Stomach (tissue), 9 donors: ENCODE results near the gene TKFC. TPM values are rescaled to one million over a fixed set of nuclear protein-coding genes. Genes with fewer than 3 reads are reported as not detected.
A peak's percentile ranks its signal among the peaks of the same experiment; 100 is the strongest.
"Not testable (repeated sequence)": the region's sequence is repeated elsewhere in the genome, so short reads cannot be mapped to it uniquely, and the experiment has no call there.

Experiments
- DNase-seq, 2 donors: peaks; one replicate each; pipeline versions ENCODE4 v3.0.0 to v3.0.0-alpha.2; 2013 to 2019
- H3K27ac ChIP-seq, 5 donors: fragments of 200-600 bp in 4 of 5; sonication (generic) in 4 of 5; one replicate each; pipeline ENCODE4 v1.5.1; 2013 to 2019; ENCODE audit warnings: mild to moderate bottlenecking in 1 of 5, moderate library complexity in 1 of 5
- H3K27me3 ChIP-seq, 3 donors: fragments of 200-600 bp; sonication (generic); one replicate each; pipeline ENCODE4 v1.5.1; 2017 to 2019; ENCODE audit warnings: mixed run types in 1 of 3
- H3K36me3 ChIP-seq, 4 donors: fragments of 200-600 bp; sonication (generic); 1 replicate in 3 of 4; 2 replicates in 1 of 4; pipeline ENCODE4 v1.5.1; 2016 to 2019
- H3K4me1 ChIP-seq, 4 donors: fragments of 200-600 bp; sonication (generic); one replicate each; pipeline ENCODE4 v1.5.1; 2016 to 2019
- H3K4me3 ChIP-seq, 4 donors: fragments of 200-600 bp; sonication (generic) in 3 of 4; one replicate each; pipeline ENCODE4 v1.5.1; 2016 to 2019; ENCODE audit warnings: mild to moderate bottlenecking in 1 of 4
- H3K9me3 ChIP-seq, 4 donors: fragments of 200-600 bp; sonication (generic); one replicate each; pipeline ENCODE4 v1.5.1; 2016 to 2019
- EP300 ChIP-seq: sonication (generic); formaldehyde crosslinking; IDR thresholded peaks from one replicate; pipeline ENCODE4 v1.6.1; 2017; ENCODE audit warnings: antibody characterized with exemption
- POLR2A ChIP-seq, 4 donors: fragments of 450-650 bp; IDR thresholded peaks; one replicate each; pipeline ENCODE4 v1.6.1; 2016; ENCODE audit warnings: antibody characterized with exemption in 4 of 4, control low read depth in 2 of 4, mild to moderate bottlenecking in 1 of 4, moderate library complexity in 1 of 4
- POLR2AphosphoS5 ChIP-seq, 3 donors: sonication (generic); formaldehyde crosslinking; IDR thresholded peaks; one replicate each; pipeline ENCODE4 v1.6.1; 2016; ENCODE audit warnings: antibody characterized with exemption in 3 of 3
- WGBS, 5 donors: extraction: QIAGEN DNeasy Blood & Tissue Kit in 3 of 5; methylation state at CpG; one replicate each; pipeline versions ENCODE4 v1.1.5 to v1.1.7; 2013 to 2018; 5-methylcytosine and 5-hydroxymethylcytosine counted together
- intact Hi-C: fragments of 100-400 bp; cut with DNase I; formaldehyde crosslinking; loops from one replicate; pipeline ENCODE4 v1.15.1; 2023; ENCODE audit warnings: low total_unique reads
- polyA plus RNA-seq, 3 donors: library from polyadenylated mRNA; stranded (reverse); fragments of 200-250 nt; gene quantifications; one replicate each; pipeline ENCODE4 v1.2.3, GENCODE V29; 2013
- total RNA-seq, 5 donors: library from RNA; depleted of rRNA; stranded (reverse); fragments of >200 nt; gene quantifications; one replicate each; pipeline versions ENCODE4 v1.1.0 to v1.2.3, GENCODE V29; 2014 to 2016
- TF ChIP-seq, protein P1 (sequence below), 7 experiments: fragments of 450-650 bp in 4 of 7; fragments of 200-600 bp in 3 of 7; sonication (generic) in 3 of 7; IDR thresholded peaks; one replicate each; pipeline ENCODE4 v1.5.1; 2016 to 2019; ENCODE audit warnings: antibody characterized with exemption in 7 of 7, control low read depth in 2 of 7, mild to moderate bottlenecking in 1 of 7
- donor health status: healthy with polysubstance abuse.
- donor health status: Bipolar disorder and iron deficiency.
- donor health status: healthy.

TKFC gene
- total and polyA plus RNA-seq, 8 donors: 20.6 to 136 (median 42.1) TPM

DNA sequence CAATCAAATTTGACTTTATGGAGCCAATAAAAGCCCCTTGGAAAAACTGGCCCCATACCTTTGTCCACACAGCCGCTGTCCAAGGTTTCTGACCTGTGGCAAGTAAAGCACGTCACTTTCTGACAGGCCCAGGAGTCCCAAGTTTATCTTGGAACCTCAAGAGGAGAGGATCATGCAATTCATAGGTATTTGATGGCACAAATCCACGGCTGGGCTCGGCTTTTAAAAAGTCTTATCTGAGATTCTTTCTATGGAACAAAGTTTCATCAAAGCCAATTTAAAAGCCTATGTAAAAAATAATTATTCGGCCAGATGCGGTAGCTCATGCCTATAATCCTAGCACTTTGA lies 42.7 kb downstream of the TKFC start:
- Histone ChIP-seq H3K9me3 (no peaks in the 10 kb centered on the region), H3K4me3 (no peak overlapping the region), H3K27me3 (no peaks in the 10 kb centered on the region), H3K27ac (no peak overlapping the region), H3K36me3 (peaks cover 0 to 26% (median 17%) of the 10 kb centered on the region in 4 donors), H3K4me1 (peaks cover 0 to 8% (median 1%) of the 10 kb centered on the region in 4 donors)
- no peak for TF ChIP-seq POLR2AphosphoS5 (IDR thresholded peaks at IDR 0.05)
- TF ChIP-seq, protein P1, sequence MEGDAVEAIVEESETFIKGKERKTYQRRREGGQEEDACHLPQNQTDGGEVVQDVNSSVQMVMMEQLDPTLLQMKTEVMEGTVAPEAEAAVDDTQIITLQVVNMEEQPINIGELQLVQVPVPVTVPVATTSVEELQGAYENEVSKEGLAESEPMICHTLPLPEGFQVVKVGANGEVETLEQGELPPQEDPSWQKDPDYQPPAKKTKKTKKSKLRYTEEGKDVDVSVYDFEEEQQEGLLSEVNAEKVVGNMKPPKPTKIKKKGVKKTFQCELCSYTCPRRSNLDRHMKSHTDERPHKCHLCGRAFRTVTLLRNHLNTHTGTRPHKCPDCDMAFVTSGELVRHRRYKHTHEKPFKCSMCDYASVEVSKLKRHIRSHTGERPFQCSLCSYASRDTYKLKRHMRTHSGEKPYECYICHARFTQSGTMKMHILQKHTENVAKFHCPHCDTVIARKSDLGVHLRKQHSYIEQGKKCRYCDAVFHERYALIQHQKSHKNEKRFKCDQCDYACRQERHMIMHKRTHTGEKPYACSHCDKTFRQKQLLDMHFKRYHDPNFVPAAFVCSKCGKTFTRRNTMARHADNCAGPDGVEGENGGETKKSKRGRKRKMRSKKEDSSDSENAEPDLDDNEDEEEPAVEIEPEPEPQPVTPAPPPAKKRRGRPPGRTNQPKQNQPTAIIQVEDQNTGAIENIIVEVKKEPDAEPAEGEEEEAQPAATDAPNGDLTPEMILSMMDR (IDR thresholded peaks at IDR 0.05): no peak
- WGBS, 5 donors: 73 to 86% (median 80%) methylated on average over 6 of the region's 6 CpGs
- DNase-seq: no peak
- intact Hi-C loops: no loop called here

DNA sequence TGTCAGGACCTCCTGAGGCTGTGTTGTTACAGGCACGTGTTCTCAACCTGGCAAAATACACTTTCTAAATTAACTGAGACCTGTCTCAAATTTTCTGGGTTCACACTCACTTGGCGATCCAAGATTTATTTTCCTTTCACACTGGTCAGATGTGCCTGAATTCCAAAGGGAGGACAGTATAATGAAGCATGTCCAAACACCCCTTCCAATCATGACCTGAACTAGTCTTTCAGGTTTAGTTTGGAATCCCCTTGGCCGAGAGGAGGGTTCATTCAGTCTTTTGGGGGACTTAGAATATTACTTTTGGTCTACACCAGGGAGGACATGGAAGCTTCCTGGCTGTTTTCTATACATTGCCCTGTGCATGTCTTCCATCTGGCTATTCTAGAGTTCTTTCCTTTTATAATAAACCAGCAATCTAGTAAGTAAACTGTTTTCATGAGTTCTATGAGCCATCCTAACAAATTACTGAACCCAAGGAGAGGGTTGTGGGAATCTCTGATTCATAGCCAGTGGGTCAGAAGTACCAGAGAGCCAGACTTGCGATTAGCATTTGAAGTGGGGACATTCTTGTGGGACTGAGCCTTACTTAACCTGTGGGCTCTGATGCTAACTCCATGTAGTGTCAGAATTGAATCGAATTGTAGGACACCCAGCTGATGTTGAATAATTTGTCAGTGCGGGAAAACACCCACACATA lies 44.6 kb downstream of the TKFC start:
- DNase-seq: no peak
- no peak for TF ChIP-seq EP300
- TF ChIP-seq POLR2A (IDR thresholded peaks at IDR 0.05): no peak
- TF ChIP-seq, protein P1 (IDR thresholded peaks at IDR 0.05): no peak
- no peak for TF ChIP-seq POLR2AphosphoS5 (IDR thresholded peaks at IDR 0.05)
- WGBS, 5 donors: 91 to 99% (median 93%) methylated on average over 6 of the region's 6 CpGs
- no peak overlapping the region for H3K4me3 ChIP-seq
- H3K36me3 ChIP-seq: peaks cover 0 to 21% (median 14%) of the 10 kb centered on the region in 4 donors
- intact Hi-C loops: no loop called here
- no peak overlapping the region for H3K27ac ChIP-seq
- peaks cover 0 to 8% (median 1%) of the 10 kb centered on the region in 4 donors for H3K4me1 ChIP-seq
- H3K27me3 ChIP-seq: no peaks in the 10 kb centered on the region
- no peaks in the 10 kb centered on the region for H3K9me3 ChIP-seq

DNA sequence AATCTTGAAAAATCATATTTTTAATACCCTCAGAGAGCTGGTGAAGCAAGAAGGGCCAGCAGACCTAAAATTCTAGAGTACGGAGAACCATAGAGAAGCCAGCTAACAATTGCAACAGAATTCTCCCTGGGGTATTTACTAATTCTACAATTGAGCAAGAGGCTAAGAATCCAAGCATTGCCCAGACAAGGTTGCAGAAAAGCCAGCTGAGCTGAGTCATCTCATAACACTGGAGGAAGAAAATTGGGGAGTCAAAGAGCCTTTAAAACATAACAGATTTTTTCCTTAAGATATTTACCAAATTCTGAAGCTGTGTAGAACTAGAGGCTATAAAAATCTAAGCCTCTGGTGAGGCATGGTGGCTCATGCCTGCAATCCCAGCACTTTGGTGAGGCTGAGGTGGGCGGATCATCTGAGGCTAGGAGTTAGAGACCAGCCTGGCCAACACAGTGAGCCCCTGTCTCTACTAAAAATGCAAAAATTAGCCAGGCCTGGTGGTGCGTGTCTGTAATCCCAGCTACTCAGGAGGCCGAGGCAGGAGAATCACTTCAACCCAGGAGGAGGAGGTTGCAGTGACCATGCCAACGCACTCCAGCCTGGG lies 45.8 kb downstream of the TKFC start:
- intact Hi-C loops: no loop called here
- Histone ChIP-seq H3K27me3 (no peaks in the 10 kb centered on the region), H3K36me3 (peaks cover 0 to 21% (median 14%) of the 10 kb centered on the region in 4 donors), H3K4me3 (no peak overlapping the region), H3K9me3 (no peaks in the 10 kb centered on the region), H3K27ac (peak overlapping the region in 4 of 5 donors; percentile 43 to 70 (median 60)), H3K4me1 (peaks cover 0 to 3% (median 0%) of the 10 kb centered on the region in 4 donors)
- TF ChIP-seq, protein P1 (IDR thresholded peaks at IDR 0.05): no peak
- peak in 2 of 3 donors; percentile 8 to 20 for TF ChIP-seq POLR2AphosphoS5 (IDR thresholded peaks at IDR 0.05)
- DNase-seq: peak in 1 of 2 donors; percentile 24
- 74 to 89% (median 86%) methylated on average over 5 of the region's 5 CpGs for WGBS, 5 donors

DNA sequence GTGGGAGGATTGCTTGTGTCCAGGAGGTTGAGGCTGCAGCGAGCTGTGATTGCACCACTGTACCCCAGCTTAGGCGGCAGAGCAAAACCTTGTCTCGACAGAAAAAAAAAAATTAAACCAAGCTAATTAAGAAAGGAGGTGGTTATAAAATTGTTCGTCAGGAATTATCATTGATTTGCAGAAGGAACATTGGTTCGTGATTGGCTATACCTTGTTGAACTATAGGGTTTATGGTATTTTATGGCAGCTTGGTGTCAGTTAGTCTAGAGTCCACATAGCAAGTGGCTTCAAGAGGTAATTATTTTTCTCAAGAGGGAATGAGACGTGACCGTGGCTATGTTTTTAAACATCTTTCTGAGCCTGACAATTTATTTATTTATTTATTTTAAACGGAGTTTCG lies 47.9 kb downstream of the TKFC start:
- H3K36me3 ChIP-seq: peaks cover 0 to 6% (median 4%) of the 10 kb centered on the region in 4 donors
- no peak for DNase-seq
- intact Hi-C loops: loop anchor here (5.0 kb wide), 1 partner anchor 39 kb away; no protein-coding TSS in a partner anchor
- TF ChIP-seq, protein P1 (IDR thresholded peaks at IDR 0.05): no peak
- TF ChIP-seq EP300 (no peak), POLR2A (IDR thresholded peaks at IDR 0.05) (no peak), POLR2AphosphoS5 (IDR thresholded peaks at IDR 0.05) (no peak)
- peaks cover 0 to 14% (median 10%) of the 10 kb centered on the region in 4 donors for H3K4me1 ChIP-seq
- H3K27me3 ChIP-seq: no peaks in the 10 kb centered on the region
- H3K4me3 ChIP-seq: no peak overlapping the region
- no peaks in the 10 kb centered on the region for H3K9me3 ChIP-seq
- no peak overlapping the region for H3K27ac ChIP-seq
- WGBS, 5 donors: 90 to 97% (median 95%) methylated on average over 9 of the region's 9 CpGs

DNA sequence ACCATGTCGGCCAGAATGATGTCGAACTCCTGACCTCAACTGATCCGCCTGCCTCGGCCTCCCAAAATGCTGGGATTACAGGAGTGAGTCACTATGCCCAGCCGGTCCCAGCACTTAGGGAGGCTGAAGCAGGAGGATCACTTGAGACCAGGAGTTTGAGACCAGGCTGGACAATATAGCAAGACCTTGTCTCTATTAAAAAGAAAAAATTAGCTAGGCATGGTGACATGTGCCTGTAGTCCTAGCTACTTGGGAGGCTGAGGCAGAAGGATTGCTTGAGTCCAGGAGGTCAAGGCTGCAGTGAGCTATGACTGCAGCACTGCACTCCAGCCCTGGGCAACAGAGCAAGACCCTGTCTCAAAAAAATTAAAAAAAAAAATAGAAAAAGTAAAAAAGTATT lies 50.8 kb downstream of the TKFC start:
- intact Hi-C loops: loop anchor here (5.0 kb wide), 1 partner anchor 42 kb away; no protein-coding TSS in a partner anchor
- not testable (repeated sequence) for H3K27me3 ChIP-seq, DNase-seq, H3K4me3 ChIP-seq, H3K27ac ChIP-seq, H3K9me3 ChIP-seq, H3K36me3 ChIP-seq
- H3K4me1 ChIP-seq: peaks cover 0 to 14% (median 10%) of the 10 kb centered on the region in 4 donors
- 83 to 94% (median 92%) methylated on average over 5 of the region's 5 CpGs for WGBS, 5 donors
